BLaER1 (cell line): ENCODE measurements around the gene ELAVL3.
A peak's percentile ranks its signal among the peaks of the same experiment; 100 is the strongest.
"Not testable (repeated sequence)": the region's sequence is repeated elsewhere in the genome, so short reads cannot be mapped to it uniquely, and the experiment has no call there.

Experiments
- H3K27ac ChIP-seq: shearing (Covaris generic); formaldehyde crosslinking; 2 replicates; pipeline ENCODE4 v1.8.1; 2022
- H3K27me3 ChIP-seq: shearing (Covaris generic); formaldehyde crosslinking; 2 replicates; pipeline ENCODE4 v1.8.1; 2022
- H3K36me3 ChIP-seq: shearing (Covaris generic); formaldehyde crosslinking; 2 replicates; pipeline ENCODE4 v1.8.1; 2022
- H3K4me1 ChIP-seq: shearing (Covaris generic); formaldehyde crosslinking; 2 replicates; pipeline ENCODE4 v1.8.1; 2022
- H3K4me2 ChIP-seq: shearing (Covaris generic); formaldehyde crosslinking; 2 replicates; pipeline ENCODE4 v1.8.1; 2022
- H3K4me3 ChIP-seq: shearing (Covaris generic); formaldehyde crosslinking; 2 replicates; pipeline ENCODE4 v1.8.1; 2022
- H3K9ac ChIP-seq: shearing (Covaris generic); formaldehyde crosslinking; 2 replicates; pipeline ENCODE4 v1.8.1; 2022
- H3K9me3 ChIP-seq: shearing (Covaris generic); formaldehyde crosslinking; 2 replicates; pipeline ENCODE4 v1.8.1; 2022
- H4K20me1 ChIP-seq: shearing (Covaris generic); formaldehyde crosslinking; 2 replicates; pipeline ENCODE4 v1.8.1; 2022
- Cebpa-rat ChIP-seq: shearing (Covaris generic); IDR thresholded peaks from 2 replicates; pipeline ENCODE4 v1.8.1; 2022

Gene ELAVL3

DNA sequence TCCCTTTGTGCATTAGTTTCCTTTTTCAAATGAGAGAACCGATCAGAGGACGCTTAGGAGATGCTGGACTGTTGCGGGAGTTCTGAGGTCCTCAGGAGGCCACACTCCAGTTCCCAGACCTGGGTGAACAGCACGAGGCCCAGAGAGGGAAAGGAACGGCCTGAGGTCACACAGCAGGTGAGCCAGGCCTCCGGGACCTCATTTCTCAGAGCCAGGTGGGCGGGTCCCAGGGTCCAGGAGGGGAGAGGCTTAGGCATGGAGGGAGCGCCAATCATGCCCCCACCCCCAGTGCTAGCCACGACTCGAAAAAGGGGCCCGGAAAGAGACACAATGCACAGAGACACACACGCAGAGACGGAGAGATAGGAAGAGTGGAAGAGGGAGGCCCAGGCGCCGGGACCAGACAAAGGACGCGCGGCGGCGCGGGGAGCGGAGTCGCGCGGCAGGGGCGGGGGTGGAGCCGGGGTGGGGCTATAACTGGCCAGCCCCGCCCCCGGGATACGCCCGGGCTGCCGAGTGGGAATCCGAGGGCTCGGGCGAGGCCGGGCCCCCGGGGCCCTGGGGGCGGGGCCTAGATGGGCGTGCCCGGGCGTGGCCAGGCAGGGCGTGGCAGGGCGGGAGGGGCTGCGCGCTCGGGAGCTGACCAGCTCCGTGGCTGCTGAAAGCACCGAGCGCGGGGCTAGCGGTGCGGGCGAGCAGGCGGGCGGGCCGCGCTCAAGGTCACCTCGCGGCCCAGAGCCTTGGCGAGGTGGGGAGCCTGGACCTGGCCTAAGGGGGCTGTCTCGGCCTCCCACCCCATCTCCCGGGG is 1.6 kb downstream of the ELAVL3 start:
- Histone ChIP-seq H3K27me3 (peaks cover 16% of the 10 kb centered on the region), H3K9me3 (no peaks in the 10 kb centered on the region), H3K4me3 (no peak overlapping the region), H3K4me1 (peaks cover 23% of the 10 kb centered on the region), H4K20me1 (no peaks in the 10 kb centered on the region), H3K4me2 (no peak overlapping the region), H3K9ac (no peak overlapping the region), H3K36me3 (no peaks in the 10 kb centered on the region), H3K27ac (no peak overlapping the region)
- TF ChIP-seq Cebpa-rat: no peak

DNA sequence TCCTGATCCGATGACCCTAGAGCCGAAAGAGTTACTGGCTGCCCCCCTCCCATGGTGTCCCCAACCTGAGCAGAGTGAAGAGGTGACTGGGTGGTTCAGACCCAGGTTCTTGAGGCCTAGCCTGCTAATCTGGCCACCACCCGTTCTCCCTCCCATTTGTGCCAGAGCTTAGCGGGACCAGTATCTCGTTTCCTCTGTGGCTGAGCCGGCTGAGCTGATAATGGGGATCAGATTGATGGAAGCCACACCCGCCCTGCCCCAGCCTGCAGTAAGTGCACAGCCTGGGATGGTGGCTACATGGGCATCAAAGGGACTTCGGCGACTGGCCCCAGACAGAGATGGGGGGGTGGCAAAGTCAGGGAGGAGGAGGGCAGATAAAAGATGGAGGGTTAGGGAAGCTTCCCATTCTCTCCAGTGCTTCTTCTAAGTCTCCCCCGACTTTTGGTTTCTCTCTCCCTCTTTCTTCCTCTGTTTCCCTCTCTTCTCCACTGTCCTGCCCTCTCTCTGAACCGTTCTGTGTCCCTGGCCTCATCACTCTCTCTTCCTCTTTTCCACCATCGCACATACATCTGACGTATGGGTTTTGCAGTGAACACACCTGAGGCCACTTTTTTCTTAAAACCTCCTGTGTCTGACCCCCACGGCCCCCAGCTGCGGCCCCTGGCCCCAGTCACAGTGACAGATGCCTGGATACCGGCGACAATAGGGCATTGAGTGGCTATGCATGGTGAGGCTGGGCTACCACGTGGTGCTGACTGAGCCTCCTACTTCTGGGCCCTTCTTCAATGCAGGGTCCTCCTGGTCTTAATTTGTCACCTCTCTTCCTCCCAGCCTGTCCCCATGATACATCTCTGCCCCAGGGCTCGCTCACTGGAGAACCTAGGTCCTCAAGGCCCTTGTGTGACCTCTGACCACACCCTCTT is 2.4 kb downstream of the ELAVL3 start:
- Histone ChIP-seq H3K27ac (no peak overlapping the region), H3K27me3 (peaks cover 16% of the 10 kb centered on the region), H3K4me2 (no peak overlapping the region), H3K4me3 (no peak overlapping the region), H3K4me1 (peaks cover 18% of the 10 kb centered on the region), H3K9me3 (no peaks in the 10 kb centered on the region), H3K9ac (no peak overlapping the region), H4K20me1 (no peaks in the 10 kb centered on the region), H3K36me3 (no peaks in the 10 kb centered on the region)
- TF ChIP-seq Cebpa-rat: no peak

DNA sequence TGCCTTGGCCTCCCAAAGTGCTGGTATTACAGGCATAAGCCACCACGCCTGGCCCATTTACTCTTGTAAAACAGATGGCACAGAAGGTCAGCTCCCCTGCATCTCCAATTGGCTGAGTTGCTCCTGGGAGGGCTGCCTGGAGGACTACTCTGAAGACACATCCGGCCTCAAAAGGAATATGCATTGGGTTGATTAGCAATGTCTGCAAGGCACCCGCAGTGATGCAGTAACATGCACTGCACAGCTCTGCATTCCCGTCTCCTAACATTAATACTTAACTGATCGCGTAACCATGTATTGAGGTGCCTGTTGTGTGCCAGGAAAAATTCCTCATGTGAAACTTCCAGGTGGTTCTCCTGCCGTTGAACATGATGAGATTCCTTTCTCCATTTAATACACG is 5.0 kb downstream of the ELAVL3 start:
- H4K20me1 ChIP-seq: no peaks in the 10 kb centered on the region
- H3K27me3 ChIP-seq: peaks cover 4% of the 10 kb centered on the region; the same call in 1 of the 2 replicates
- no peak overlapping the region for H3K4me2 ChIP-seq
- no peaks in the 10 kb centered on the region for H3K36me3 ChIP-seq
- no peak overlapping the region for H3K27ac ChIP-seq
- no peak for TF ChIP-seq Cebpa-rat
- no peak overlapping the region for H3K9ac ChIP-seq
- H3K4me3 ChIP-seq: no peak overlapping the region
- H3K4me1 ChIP-seq: no peaks in the 10 kb centered on the region
- no peaks in the 10 kb centered on the region for H3K9me3 ChIP-seq

DNA sequence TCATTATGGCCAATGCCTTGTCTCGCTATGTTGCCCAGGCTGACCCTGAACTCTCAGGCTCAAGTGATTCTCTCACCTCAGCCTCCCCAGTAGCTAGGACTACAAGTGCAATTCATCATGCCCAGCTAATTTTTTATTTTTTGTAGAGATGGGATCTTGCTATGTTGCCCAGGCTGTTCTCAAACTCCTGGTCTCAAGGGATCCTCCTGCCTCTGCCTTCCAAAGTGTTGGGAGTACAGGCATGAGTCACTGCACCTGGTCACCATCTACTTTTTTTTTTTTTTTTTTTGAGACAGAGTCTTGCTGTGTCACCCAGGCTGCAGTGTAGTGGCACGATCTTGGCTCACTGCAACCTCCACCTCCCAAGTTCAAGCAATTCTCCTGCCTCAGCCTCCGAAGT is 5.5 kb downstream of the ELAVL3 start:
- not testable (repeated sequence) for H3K4me1 ChIP-seq, H3K36me3 ChIP-seq, H3K4me2 ChIP-seq, H3K27ac ChIP-seq, H3K4me3 ChIP-seq, H4K20me1 ChIP-seq, H3K9me3 ChIP-seq, H3K27me3 ChIP-seq, H3K9ac ChIP-seq

DNA sequence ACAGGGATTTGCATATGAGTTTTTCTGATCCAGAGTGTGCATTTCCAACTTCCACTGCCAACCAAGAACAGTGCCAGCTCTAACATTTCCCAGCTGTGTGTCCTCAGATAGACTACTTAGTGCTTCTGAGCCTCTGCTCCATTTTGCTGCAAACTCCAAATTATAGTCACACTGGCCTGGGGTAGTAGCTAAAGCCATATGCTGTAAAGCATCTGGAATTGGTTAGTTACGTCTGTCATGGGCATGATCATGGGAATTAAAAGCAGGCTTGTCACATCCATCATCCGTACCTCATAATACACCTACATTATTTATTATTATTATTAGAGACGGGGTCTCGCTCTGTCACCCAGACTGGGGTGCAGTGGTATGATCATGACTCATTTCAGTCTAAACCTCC is 7.1 kb downstream of the ELAVL3 start:
- no peak overlapping the region for H3K4me3 ChIP-seq
- TF ChIP-seq Cebpa-rat: no peak

DNA sequence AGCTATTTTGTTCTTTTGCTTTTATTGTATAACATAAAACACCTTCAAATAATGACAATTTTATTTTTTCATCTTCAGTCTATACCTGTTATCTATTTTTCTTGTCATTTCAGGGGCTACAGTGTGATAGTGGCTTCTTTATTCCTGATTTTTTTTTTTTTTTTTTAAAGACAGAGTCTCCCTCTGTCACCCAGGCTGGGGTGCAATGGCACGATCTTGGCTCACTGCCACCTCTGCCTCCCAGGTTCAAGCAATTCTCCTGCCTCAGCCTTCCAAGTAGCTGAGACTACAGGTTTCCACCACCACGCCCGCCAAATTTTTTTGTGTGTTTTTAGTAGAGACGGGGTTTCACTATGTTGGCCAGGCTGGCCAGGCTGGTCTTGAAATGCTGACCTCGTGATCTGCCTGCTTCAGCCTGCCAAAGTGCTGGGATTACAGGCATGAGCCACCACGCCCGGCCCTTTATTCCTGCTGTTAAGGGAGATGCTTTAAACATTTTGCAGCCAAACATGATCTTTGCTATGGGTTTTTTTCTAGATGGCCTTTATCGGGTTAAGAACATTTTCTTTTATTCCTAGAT is 12.5 kb downstream of the ELAVL3 start:
- not testable (repeated sequence) for H3K4me3 ChIP-seq, H3K36me3 ChIP-seq, H3K27me3 ChIP-seq, H3K9me3 ChIP-seq, H3K9ac ChIP-seq, H4K20me1 ChIP-seq, H3K4me2 ChIP-seq, H3K27ac ChIP-seq
- H3K4me1 ChIP-seq: peaks cover 12% of the 10 kb centered on the region

More for the DNA sequence above, 7.1 kb downstream of the ELAVL3 start:
- no peaks in the 10 kb centered on the region for H3K27me3 ChIP-seq
- H3K9ac ChIP-seq: no peak overlapping the region
- no peaks in the 10 kb centered on the region for H3K36me3 ChIP-seq
- H4K20me1 ChIP-seq: no peaks in the 10 kb centered on the region
- no peak overlapping the region for H3K27ac ChIP-seq
- H3K4me1 ChIP-seq: no peaks in the 10 kb centered on the region
- no peak overlapping the region for H3K4me2 ChIP-seq
- no peaks in the 10 kb centered on the region for H3K9me3 ChIP-seq

- Histone ChIP-seq H3K9ac (no peak overlapping the region), H3K9me3 (no peaks in the 10 kb centered on the region), H3K4me1 (peaks cover 12% of the 10 kb centered on the region), H3K27me3 (no peaks in the 10 kb centered on the region), H3K27ac (no peak overlapping the region), H4K20me1 (no peaks in the 10 kb centered on the region), H3K36me3 (no peaks in the 10 kb centered on the region), H3K4me2 (peak overlapping the region; percentile 51), H3K4me3 (no peak overlapping the region)
- no peak for TF ChIP-seq Cebpa-rat
Observed at GRCh38 chr19:11465600-11465999, 15.2 kb downstream of the ELAVL3 start.

- H3K4me1 ChIP-seq: peaks cover 12% of the 10 kb centered on the region
- H3K27me3 ChIP-seq: no peaks in the 10 kb centered on the region
- H4K20me1 ChIP-seq: no peaks in the 10 kb centered on the region
- H3K4me2 ChIP-seq: 0 out of 2 replicates have a peak overlapping the region, but pooled peaks have one; percentile 51
- no peaks in the 10 kb centered on the region for H3K36me3 ChIP-seq
- H3K4me3 ChIP-seq: no peak overlapping the region
- no peak overlapping the region for H3K27ac ChIP-seq
- no peak for TF ChIP-seq Cebpa-rat
- no peak overlapping the region for H3K9ac ChIP-seq
- no peaks in the 10 kb centered on the region for H3K9me3 ChIP-seq
Observed at GRCh38 chr19:11464333-11465265, 16.2 kb downstream of the ELAVL3 start.

GRCh38 chr19:11463391-11463790 is 17.5 kb downstream of the ELAVL3 start:
- H3K4me3 ChIP-seq: no peak overlapping the region
- peaks cover 12% of the 10 kb centered on the region for H3K4me1 ChIP-seq
- no peak overlapping the region for H3K9ac ChIP-seq
- no peak overlapping the region for H3K4me2 ChIP-seq
- H3K27ac ChIP-seq: no peak overlapping the region
- no peaks in the 10 kb centered on the region for H3K27me3 ChIP-seq
- H3K9me3 ChIP-seq: no peaks in the 10 kb centered on the region
- H3K36me3 ChIP-seq: no peaks in the 10 kb centered on the region
- TF ChIP-seq Cebpa-rat: no peak
- no peaks in the 10 kb centered on the region for H4K20me1 ChIP-seq
